Measurements from ENCODE around the gene FSTL4. TPM values are rescaled to one million over a fixed set of nuclear protein-coding genes. Genes with fewer than 3 reads are reported as not detected.

FSTL4 gene
- total and polyA plus RNA-seq, 2 donors (not counting 1 experiment from before 2014, with no cell fraction given), result 0.31 to 6.7 TPM

DNA sequence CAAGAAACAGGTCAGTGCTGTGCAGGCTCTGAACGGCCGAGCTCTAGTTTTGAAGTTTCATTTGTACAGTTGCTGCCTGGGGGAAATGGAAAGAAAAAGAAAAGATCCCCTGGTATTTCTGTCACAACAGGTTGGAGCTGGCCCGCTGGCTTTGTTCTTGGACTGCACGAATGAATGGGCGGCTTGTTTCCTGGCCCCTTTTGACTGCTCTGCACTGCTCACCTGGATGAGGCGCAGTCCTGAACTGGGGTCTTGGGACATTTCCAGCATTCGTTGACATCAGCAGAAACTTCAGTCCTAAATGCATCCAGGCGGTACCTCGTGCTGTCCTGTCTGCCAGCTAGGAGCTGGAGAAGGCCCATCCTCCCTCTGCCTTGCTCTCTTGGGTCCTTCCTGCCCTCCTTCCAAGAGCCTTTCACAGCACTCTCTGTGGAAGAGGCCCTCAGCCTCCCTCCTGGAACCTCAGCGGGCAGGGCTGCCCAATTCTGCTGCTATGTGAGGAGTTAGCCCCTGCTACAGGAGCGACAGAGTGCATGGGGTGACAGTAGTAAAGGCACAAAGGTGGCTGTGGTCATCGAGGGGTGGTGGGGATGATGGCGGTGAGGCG is 189.2 kb downstream of the FSTL4 start:
- intact Hi-C loops (cut with micrococcal nuclease), result loop anchor here (1.0 to 5.0 kb wide), 3 partner anchors 311 to 521 kb away; no protein-coding TSS in a partner anchor
- Histone ChIP-seq H3K9ac (ENCODE audit: low read length) (no peak overlapping the region), H2AFZ (ENCODE audit: insufficient read depth, low read depth, low read length, poor library complexity, severe bottlenecking) (peak overlapping the region; percentile 37), H3K27me3 (replicated peaks in 1 of 4; ENCODE audit: control extremely low read depth in 1 of 4, control insufficient read depth in 3 of 4, insufficient read depth in 4 of 4, low read length in 3 of 4) (no peaks in the 10 kb centered on the region), H3K4me2 (replicated peaks; ENCODE audit: low read depth, low read length, poor library complexity, severe bottlenecking) (peak overlapping the region; percentile 45), H3K36me3 (replicated peaks in 1 of 2; ENCODE audit: control extremely low read depth in 1 of 2, control insufficient read depth in 1 of 2, extremely low read depth in 1 of 2, insufficient read depth in 2 of 2, low read length in 1 of 2) (no peaks in the 10 kb centered on the region), H3K79me2 (ENCODE audit: control insufficient read depth, insufficient read depth, low read length) (no peaks in the 10 kb centered on the region), H4K20me1 (ENCODE audit: control insufficient read depth, insufficient read depth, low read length, poor library complexity, severe bottlenecking) (no peaks in the 10 kb centered on the region), H3K27ac (ENCODE audit: low read length in 2 of 2) (no peak overlapping the region), H3K9me3 (ENCODE audit: control extremely low read depth in 1 of 3, control insufficient read depth in 2 of 3, insufficient read depth in 1 of 3, low read length in 2 of 3) (no peaks in the 10 kb centered on the region), H3K4me1 (ENCODE audit: control insufficient read depth in 2 of 2, insufficient read depth in 2 of 2, low read length in 2 of 2) (peaks cover 0 to 7% of the 10 kb centered on the region in 2 donors), H3K4me3 (ENCODE audit: control extremely low read depth in 1 of 5, extremely low read depth in 1 of 5, insufficient read depth in 1 of 5, low read depth in 2 of 5, low read length in 4 of 5) (no peak overlapping the region)
- no peak overlapping the region for H3K4me3 Mint-ChIP-seq
- DNase-seq, result no peak
- no peaks in the 10 kb centered on the region for H3K9me3 Mint-ChIP-seq (ENCODE audit: insufficient read depth)
- peaks cover 7% of the 10 kb centered on the region for H3K4me1 Mint-ChIP-seq
- no peak for ATAC-seq (ENCODE audit: low read depth)
- 87% methylated on average over 14 of the region's 14 CpGs for WGBS (ENCODE audit: insufficient coverage)
- H3K27me3 Mint-ChIP-seq, result peaks cover 28% of the 10 kb centered on the region
- ChIA-PET POLR2A (interaction anchor here (1.0 kb wide), 1 partner anchor 523 kb away, joined by 7 read pairs; no protein-coding TSS in a partner anchor), CTCF (interaction anchor here (0.8 to 5.8 kb wide), 44 partner anchors 8 to 616 kb away, joined by 3 to 87 read pairs (median 4); no protein-coding TSS in a partner anchor)
- no peak overlapping the region for H3K27ac Mint-ChIP-seq
- no peak for TF ChIP-seq EZH2 (IDR thresholded peaks at IDR 0.05; ENCODE audit: borderline replicate concordance, insufficient read depth, low read depth, low read length, poor library complexity, severe bottlenecking)
- TF ChIP-seq, protein P1, sequence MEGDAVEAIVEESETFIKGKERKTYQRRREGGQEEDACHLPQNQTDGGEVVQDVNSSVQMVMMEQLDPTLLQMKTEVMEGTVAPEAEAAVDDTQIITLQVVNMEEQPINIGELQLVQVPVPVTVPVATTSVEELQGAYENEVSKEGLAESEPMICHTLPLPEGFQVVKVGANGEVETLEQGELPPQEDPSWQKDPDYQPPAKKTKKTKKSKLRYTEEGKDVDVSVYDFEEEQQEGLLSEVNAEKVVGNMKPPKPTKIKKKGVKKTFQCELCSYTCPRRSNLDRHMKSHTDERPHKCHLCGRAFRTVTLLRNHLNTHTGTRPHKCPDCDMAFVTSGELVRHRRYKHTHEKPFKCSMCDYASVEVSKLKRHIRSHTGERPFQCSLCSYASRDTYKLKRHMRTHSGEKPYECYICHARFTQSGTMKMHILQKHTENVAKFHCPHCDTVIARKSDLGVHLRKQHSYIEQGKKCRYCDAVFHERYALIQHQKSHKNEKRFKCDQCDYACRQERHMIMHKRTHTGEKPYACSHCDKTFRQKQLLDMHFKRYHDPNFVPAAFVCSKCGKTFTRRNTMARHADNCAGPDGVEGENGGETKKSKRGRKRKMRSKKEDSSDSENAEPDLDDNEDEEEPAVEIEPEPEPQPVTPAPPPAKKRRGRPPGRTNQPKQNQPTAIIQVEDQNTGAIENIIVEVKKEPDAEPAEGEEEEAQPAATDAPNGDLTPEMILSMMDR (IDR thresholded peaks at IDR 0.05), result no peak

DNA sequence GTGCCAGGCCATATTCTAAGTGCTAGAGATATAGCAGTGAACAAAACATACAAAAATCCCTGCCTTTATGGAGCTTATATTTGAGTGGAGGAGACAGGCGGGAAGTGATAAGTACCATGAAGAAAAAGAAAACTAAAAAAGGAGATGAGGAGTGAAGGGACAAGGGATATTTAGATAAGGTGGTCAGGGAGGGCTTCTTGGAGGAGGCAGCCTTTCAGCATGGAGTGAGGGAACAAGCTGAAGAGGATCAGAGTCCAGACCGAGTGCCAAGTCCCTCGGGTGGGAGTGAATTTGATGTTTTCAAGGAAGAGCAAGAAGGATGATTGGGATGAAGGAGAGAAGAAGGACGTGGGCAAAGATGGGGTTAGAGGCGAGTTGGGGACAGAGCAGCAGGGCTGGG is 190.5 kb downstream of the FSTL4 start:
- Histone ChIP-seq H3K4me3 (ENCODE audit: control extremely low read depth in 1 of 5, extremely low read depth in 1 of 5, insufficient read depth in 1 of 5, low read depth in 2 of 5, low read length in 4 of 5) (no peak overlapping the region), H3K27me3 (replicated peaks in 1 of 4; ENCODE audit: control extremely low read depth in 1 of 4, control insufficient read depth in 3 of 4, insufficient read depth in 4 of 4, low read length in 3 of 4) (no peaks in the 10 kb centered on the region), H2AFZ (ENCODE audit: insufficient read depth, low read depth, low read length, poor library complexity, severe bottlenecking) (no peak overlapping the region), H3K4me2 (replicated peaks; ENCODE audit: low read depth, low read length, poor library complexity, severe bottlenecking) (no peak overlapping the region), H3K9me3 (ENCODE audit: control extremely low read depth in 1 of 3, control insufficient read depth in 2 of 3, insufficient read depth in 1 of 3, low read length in 2 of 3) (no peaks in the 10 kb centered on the region), H3K9ac (ENCODE audit: low read length) (no peak overlapping the region), H3K27ac (ENCODE audit: low read length in 2 of 2) (no peak overlapping the region), H3K79me2 (ENCODE audit: control insufficient read depth, insufficient read depth, low read length) (no peaks in the 10 kb centered on the region), H3K36me3 (replicated peaks in 1 of 2; ENCODE audit: control extremely low read depth in 1 of 2, control insufficient read depth in 1 of 2, extremely low read depth in 1 of 2, insufficient read depth in 2 of 2, low read length in 1 of 2) (no peaks in the 10 kb centered on the region), H3K4me1 (ENCODE audit: control insufficient read depth in 2 of 2, insufficient read depth in 2 of 2, low read length in 2 of 2) (peaks cover 0 to 7% of the 10 kb centered on the region in 2 donors), H4K20me1 (ENCODE audit: control insufficient read depth, insufficient read depth, low read length, poor library complexity, severe bottlenecking) (no peaks in the 10 kb centered on the region)
- Mint-ChIP-seq H3K27ac (no peak overlapping the region), H3K4me1 (peaks cover 7% of the 10 kb centered on the region), H3K9me3 (ENCODE audit: insufficient read depth) (no peaks in the 10 kb centered on the region), H3K27me3 (peaks cover 26% of the 10 kb centered on the region), H3K4me3 (no peak overlapping the region)
- POLR2A ChIA-PET, result interaction anchor here (0.5 kb wide), 1 partner anchor 611 kb away, joined by 4 read pairs; no protein-coding TSS in a partner anchor
- DNase-seq (no peak), ATAC-seq (ENCODE audit: low read depth) (no peak)
- TF ChIP-seq EZH2 (IDR thresholded peaks at IDR 0.05; ENCODE audit: borderline replicate concordance, insufficient read depth, low read depth, low read length, poor library complexity, severe bottlenecking), result no peak
- TF ChIP-seq, protein P1 (IDR thresholded peaks at IDR 0.05), result no peak
- CTCF ChIA-PET, result interaction anchor here (0.6 to 5.8 kb wide), 8 partner anchors 12 to 548 kb away, joined by 3 to 87 read pairs (median 3); no protein-coding TSS in a partner anchor
- intact Hi-C loops (cut with micrococcal nuclease), result loop anchor here (5.0 kb wide), 1 partner anchor 310 kb away; no protein-coding TSS in a partner anchor
- 91% methylated on average over 5 of the region's 5 CpGs for WGBS (ENCODE audit: insufficient coverage)

Measured in B cell (primary cell).